Activated CD8-positive, alpha-beta memory T cell treated with anti-CD3 and anti-CD28 coated beads, Interleukin-2, amount 10 ng/mL, durations not matched to agents 7 days and 5 days (primary cell): ENCODE data around the gene SCART1. TPM values are rescaled to one million over a fixed set of nuclear protein-coding genes. Genes with fewer than 3 reads are reported as not detected.
"Not testable (repeated sequence)": the region's sequence is repeated elsewhere in the genome, so short reads cannot be mapped to it uniquely, and the experiment has no call there.

Experiments
- ATAC-seq: fragments of 150-1000 bp; cut with Tn5 transposase; one replicate; pipeline ENCODE4 v1.10.0; 2021; ENCODE audit warnings: moderate library complexity
- CTCF ChIA-PET: fragments of 350-600 bp; sonication (Branson Sonifier 250); formaldehyde crosslinking; loops from one replicate; lab custom pipeline; 2021; ENCODE audit warnings: antibody characterized with exemption; lab: Charles Lee
- DNase-seq: peaks from one replicate; pipeline ENCODE4 v3.0.0-alpha.2; 2020
- H3K27ac Mint-ChIP-seq: one replicate; pipeline ENCODE4 v1.8.0; 2021; ENCODE audit warnings: mild to moderate bottlenecking, mixed read lengths
- H3K27me3 Mint-ChIP-seq: one replicate; pipeline ENCODE4 v1.8.0; 2021; ENCODE audit warnings: mixed read lengths
- H3K36me3 Mint-ChIP-seq: one replicate; pipeline ENCODE4 v1.8.0; 2021; ENCODE audit warnings: mild to moderate bottlenecking, mixed read lengths
- H3K4me1 Mint-ChIP-seq: one replicate; pipeline ENCODE4 v1.8.0; 2021; ENCODE audit warnings: mixed read lengths
- H3K4me3 Mint-ChIP-seq: one replicate; pipeline ENCODE4 v1.8.0; 2021; ENCODE audit warnings: mild to moderate bottlenecking, moderate library complexity, mixed read lengths
- H3K9me3 Mint-ChIP-seq: one replicate; pipeline ENCODE4 v1.8.0; 2022; ENCODE audit warnings: low read depth, mixed read lengths
- total RNA-seq, 2 experiments: library from RNA; stranded (reverse); gene quantifications; one replicate each; pipeline ENCODE4 v1.2.3, GENCODE V29; 2021

SCART1 gene
- total RNA-seq, 2 experiments from 2014 or later: 0.82 to 4.8 TPM

DNA sequence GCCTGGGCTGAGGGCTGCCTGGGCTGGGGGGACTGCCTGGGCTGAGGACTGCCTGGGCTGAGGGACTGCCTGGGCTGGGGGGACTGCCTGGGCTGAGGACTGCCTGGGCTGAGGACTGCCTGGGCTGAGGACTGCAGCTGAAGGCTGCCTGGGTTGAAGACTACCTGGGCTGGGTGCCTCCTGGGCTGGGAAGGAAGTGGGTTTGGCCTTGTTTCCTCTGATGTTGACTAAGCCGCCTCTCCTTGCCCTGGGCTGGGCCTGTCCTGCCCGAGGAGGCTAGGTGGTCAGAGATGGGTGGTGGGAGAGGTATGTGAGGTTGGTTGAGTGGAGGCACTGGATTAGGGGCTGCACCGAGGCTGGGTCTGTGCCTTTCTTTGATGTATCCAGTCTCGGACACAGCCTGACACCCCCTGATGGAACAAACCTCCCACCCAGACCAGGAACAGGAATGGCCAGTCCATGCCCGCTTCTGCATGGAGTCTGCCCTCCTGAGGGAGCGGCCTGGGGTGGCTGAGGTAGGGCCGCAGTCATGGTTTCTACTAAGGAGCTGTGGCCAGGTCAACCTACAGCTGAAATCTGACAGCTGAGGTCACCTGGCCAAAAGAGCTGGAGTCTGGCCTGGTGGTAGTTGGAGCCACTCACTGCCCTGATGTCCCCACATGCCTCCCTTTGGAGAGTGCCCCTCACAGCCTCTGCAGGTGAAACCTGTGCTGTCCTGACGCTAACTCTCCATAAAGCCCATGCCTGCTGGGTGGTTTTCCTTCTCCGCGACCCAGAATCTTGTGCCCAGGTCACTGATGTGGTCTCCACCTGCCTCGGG, 22.3 kb downstream of the SCART1 start:
- CTCF ChIA-PET: interaction anchor here (0.7 to 2.0 kb wide), 3 partner anchors 38 to 146 kb away, joined by 3 to 11 read pairs (median 4); no protein-coding TSS in a partner anchor
- Mint-ChIP-seq H3K27me3 (peaks cover 4% of the 10 kb centered on the region), H3K4me1 (peaks cover 31% of the 10 kb centered on the region), H3K4me3 (no peak overlapping the region), H3K27ac (no peak overlapping the region), H3K36me3 (no peaks in the 10 kb centered on the region), H3K9me3 (no peaks in the 10 kb centered on the region)
- ATAC-seq: peak; percentile 95
- DNase-seq: peak; percentile 69

DNA sequence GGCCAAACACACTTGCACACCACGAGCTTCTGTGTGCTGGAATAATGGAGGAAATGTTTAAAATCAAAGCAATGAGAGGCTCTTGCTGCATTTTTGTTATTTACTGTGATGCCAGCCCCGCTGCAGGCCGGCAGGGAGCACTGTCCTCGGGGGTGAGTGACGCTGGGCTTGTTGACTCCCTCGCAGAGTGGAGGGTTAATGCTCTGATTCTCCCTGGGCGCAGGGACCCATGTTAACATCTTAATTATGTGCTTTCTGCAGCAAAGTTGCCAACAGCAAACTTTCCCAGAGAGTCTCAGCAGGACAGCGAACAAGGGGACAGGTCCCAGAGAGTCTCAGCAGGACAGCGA, 22.9 kb downstream of the SCART1 start:
- CTCF ChIA-PET: interaction anchor here (2.0 kb wide), 1 partner anchor 38 kb away, joined by 11 read pairs; no protein-coding TSS in a partner anchor
- H3K36me3 Mint-ChIP-seq: no peaks in the 10 kb centered on the region
- no peak overlapping the region for H3K27ac Mint-ChIP-seq
- H3K9me3 Mint-ChIP-seq: no peaks in the 10 kb centered on the region
- no peak overlapping the region for H3K4me3 Mint-ChIP-seq
- H3K27me3 Mint-ChIP-seq: peaks cover 4% of the 10 kb centered on the region
- ATAC-seq (no peak), DNase-seq (no peak)
- peaks cover 31% of the 10 kb centered on the region for H3K4me1 Mint-ChIP-seq

DNA sequence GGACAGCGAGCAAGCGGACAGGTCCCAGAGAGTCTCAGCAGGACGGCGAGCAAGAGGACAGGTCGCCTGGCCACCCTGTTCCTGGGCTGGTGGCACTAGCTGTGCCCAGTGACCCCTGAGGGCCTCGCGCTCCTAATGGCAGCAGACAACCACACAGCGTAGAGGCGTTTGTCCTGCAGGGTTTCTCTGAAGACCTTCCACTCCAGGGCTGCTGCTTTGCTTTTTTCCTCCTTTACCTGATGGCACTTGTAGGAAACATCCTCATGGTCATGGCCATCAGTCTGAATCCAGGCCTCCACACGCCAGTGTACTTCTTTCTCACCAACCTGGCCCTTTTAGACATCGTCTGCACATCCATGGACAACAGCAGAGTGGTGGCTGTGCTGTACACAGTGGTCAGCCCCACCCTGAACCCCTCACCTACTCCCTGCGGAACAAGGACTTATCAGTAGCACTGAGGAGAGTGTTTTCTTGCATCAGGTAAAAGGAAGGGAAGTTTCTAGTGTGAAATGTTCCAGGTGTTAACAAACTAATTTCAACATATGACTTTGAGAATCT, 27.4 kb downstream of the SCART1 start:
- CTCF ChIA-PET: no interaction called here
- Mint-ChIP-seq H3K36me3 (peaks cover 14% of the 10 kb centered on the region), H3K9me3 (peaks cover 18% of the 10 kb centered on the region), H3K27ac (no peak overlapping the region), H3K4me1 (peaks cover 2% of the 10 kb centered on the region), H3K27me3 (peaks cover 34% of the 10 kb centered on the region), H3K4me3 (no peak overlapping the region)
- ATAC-seq: no peak
- DNase-seq: no peak

DNA sequence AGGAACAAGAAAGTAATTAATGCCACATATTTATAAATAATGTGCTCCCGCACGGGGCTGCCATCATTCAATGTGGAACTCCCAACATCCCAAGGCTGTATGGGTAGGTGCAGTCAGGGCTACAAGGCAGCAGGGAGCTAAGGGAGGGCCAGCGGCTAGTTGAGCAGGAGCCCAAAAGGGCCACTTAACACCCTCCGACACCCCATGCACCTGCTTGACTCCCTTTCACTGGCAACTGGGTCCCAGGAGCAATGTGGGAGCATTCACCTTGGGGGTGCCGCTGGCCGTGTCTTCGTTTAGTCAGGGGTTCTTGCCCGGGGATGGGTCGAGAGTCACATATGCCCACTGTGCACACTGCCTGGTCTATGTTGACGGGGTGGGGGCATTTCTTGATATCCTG, 27.9 kb downstream of the SCART1 start:
- Mint-ChIP-seq H3K9me3 (peaks cover 19% of the 10 kb centered on the region), H3K27me3 (peaks cover 34% of the 10 kb centered on the region), H3K4me1 (no peaks in the 10 kb centered on the region), H3K4me3 (no peak overlapping the region), H3K27ac (no peak overlapping the region), H3K36me3 (peaks cover 15% of the 10 kb centered on the region)
- CTCF ChIA-PET: no interaction called here
- DNase-seq (no peak), ATAC-seq (no peak)

DNA sequence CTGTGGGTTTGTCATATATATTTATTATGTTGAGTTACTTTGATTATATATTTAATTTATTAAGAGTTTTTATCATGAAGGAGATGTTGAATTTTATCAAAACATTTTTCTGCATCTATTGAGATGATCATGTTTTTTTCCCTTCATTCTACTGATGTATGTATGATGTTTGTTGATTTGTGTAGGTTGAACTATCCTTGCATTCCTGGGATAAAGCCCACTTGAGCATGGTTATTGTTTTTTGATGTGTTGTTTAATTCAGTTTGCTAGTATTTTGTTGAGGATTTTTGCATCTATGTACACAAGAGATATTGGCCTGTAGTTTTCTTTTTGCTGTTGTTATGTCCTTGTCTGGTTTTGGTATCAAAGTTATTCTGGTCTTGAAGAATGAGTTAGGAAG, 31.1 kb downstream of the SCART1 start:
- ATAC-seq: no peak
- peaks cover 19% of the 10 kb centered on the region for H3K36me3 Mint-ChIP-seq
- DNase-seq: no peak
- no peak overlapping the region for H3K27ac Mint-ChIP-seq
- peaks cover 29% of the 10 kb centered on the region for H3K9me3 Mint-ChIP-seq
- CTCF ChIA-PET: interaction anchor here (1.2 to 1.8 kb wide), 2 partner anchors 46 kb away, joined by 3 to 4 read pairs; no protein-coding TSS in a partner anchor
- peaks cover 36% of the 10 kb centered on the region for H3K27me3 Mint-ChIP-seq
- H3K4me1 Mint-ChIP-seq: no peaks in the 10 kb centered on the region
- no peak overlapping the region for H3K4me3 Mint-ChIP-seq

DNA sequence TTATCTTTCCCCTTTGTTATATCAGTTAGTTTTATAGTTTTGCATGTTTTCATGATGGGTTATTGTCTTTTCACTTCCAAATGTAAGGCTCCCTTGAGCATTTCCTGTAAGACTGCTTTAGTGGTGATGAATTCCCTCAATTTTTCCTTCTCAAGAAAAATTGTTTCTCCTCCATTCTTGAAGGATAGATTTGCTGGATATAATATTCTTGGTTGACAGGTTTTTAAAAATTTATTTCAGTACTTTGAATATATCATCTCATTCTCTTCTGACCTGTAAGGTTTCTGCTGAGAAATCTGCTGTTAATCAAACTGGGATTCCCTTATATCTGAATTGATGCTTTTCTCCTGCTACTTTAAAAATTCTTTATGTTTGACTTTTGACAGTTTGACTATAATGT, 33.3 kb downstream of the SCART1 start:
- CTCF ChIA-PET: no interaction called here
- H3K27me3 Mint-ChIP-seq: peaks cover 36% of the 10 kb centered on the region

DNA sequence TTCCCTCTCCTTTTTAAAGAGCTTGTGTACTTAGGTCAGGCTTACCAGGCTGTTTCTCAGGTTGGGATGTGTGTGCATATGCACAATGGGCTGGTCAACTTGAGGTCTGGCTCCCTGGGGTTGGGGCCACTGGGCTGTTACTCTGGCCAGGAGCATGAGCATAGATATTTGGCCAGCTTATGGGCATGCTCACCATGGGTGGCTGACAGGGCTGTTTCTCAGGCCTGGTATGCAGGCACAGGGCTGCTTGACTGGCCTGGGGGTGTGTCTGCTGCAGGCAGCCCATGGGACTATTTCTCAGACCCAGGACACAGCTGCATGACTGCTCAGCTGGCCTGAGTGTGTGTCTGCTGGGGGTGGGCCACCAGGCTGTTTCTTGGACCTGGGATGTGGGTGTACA, 34.6 kb downstream of the SCART1 start:
- ATAC-seq (no peak), DNase-seq (no peak)
- peaks cover 28% of the 10 kb centered on the region for H3K9me3 Mint-ChIP-seq
- no peak overlapping the region for H3K27ac Mint-ChIP-seq
- peaks cover 19% of the 10 kb centered on the region for H3K36me3 Mint-ChIP-seq
- no peak overlapping the region for H3K4me3 Mint-ChIP-seq
- CTCF ChIA-PET: interaction anchor here (0.9 kb wide), 1 partner anchor 50 kb away, joined by 3 read pairs; no protein-coding TSS in a partner anchor
- H3K27me3 Mint-ChIP-seq: peaks cover 28% of the 10 kb centered on the region
- H3K4me1 Mint-ChIP-seq: peaks cover 2% of the 10 kb centered on the region

More for the DNA sequence above, 33.3 kb downstream of the SCART1 start:
- H3K27ac Mint-ChIP-seq: no peak overlapping the region
- H3K36me3 Mint-ChIP-seq: peaks cover 19% of the 10 kb centered on the region
- peaks cover 30% of the 10 kb centered on the region for H3K9me3 Mint-ChIP-seq
- no peak overlapping the region for H3K4me3 Mint-ChIP-seq
- no peak for ATAC-seq
- peaks cover 2% of the 10 kb centered on the region for H3K4me1 Mint-ChIP-seq
- DNase-seq: no peak

DNA sequence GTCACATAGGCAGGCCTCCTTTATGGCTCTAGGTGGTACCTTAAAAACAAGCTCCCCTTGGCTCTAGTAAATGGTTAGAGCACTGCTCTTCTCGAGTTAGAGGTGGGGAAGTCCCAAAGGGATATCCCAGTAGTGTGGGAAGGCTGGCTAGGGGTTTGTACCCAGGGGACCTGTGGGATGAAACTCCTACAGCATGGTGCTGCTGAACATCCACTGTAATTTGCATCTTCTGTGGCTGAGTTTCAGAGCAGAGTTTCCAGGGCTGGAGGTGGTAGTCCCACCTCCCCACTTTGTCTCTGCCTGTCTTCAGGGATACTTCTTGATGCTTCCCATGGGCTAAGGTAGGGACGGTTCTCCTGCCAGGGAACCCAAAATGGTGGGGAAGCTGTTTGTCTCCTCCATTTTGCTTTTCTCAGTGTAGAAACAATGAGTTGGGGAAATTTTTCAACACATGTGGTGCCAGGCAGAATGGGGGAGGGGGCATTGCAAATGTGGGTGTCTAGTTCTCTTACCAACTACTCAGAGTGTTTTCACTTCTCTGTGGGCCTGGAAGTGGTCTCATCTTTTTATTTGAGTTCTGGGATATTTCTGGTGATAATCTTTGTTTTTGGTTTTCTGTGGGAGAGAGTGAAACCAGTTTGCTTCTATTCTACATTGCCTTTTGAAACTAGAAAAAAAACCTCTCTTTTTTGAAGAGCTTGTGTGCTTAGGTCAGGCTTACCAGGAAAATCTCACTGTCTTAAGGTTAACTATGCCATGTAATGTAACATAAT, 36.3 kb downstream of the SCART1 start:
- CTCF ChIA-PET: no interaction called here
- Mint-ChIP-seq H3K27me3 (peaks cover 16% of the 10 kb centered on the region), H3K4me1 (peaks cover 2% of the 10 kb centered on the region), H3K36me3 (peaks cover 14% of the 10 kb centered on the region), H3K4me3 (no peak overlapping the region), H3K9me3 (peaks cover 23% of the 10 kb centered on the region), H3K27ac (no peak overlapping the region)
- ATAC-seq (no peak), DNase-seq (no peak)

DNA sequence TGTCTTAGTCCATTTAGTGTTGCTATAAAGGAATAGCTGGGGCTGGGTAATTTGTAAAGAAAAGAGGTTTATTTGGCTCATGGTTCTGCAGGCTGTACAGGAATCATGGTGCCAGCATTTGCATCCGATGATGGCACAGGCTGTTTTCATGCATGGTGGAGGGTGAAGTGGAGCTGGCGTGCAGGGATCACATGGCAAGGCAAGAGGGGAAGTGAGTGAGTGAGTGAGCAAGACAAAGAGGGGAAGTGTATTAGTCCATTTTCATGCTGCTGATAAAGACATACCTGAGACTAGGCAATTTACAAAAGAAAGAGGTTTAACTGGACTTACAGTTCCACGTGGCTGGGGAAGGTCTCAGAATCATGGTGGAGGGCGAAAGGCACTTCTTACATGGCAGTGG, 39.8 kb downstream of the SCART1 start:
- CTCF ChIA-PET, H3K36me3 Mint-ChIP-seq, H3K4me1 Mint-ChIP-seq, H3K4me3 Mint-ChIP-seq, ATAC-seq, H3K9me3 Mint-ChIP-seq, H3K27ac Mint-ChIP-seq, H3K27me3 Mint-ChIP-seq, DNase-seq: not testable (repeated sequence)

DNA sequence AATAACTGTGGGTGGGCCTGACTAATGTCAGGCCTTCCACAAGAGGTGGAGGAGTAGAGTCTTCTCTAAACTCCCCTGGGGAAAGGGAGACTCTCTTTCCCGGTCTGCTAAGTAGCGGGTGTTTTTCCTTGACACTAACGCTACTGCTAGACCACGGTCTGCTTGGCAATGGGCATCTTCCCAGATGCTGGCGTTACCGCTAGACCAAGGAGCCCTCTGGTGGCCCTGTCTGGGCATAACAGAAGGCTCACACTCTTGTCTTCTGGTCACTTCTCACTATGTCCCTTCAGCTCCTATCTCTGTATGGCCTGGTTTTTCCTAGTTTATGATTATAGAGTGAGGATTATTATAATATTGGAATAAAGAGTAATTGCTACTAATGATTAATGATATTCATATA, 43.6 kb downstream of the SCART1 start:
- CTCF ChIA-PET: interaction anchor here (1.2 to 2.6 kb wide), 3 partner anchors 59 to 168 kb away, joined by 3 to 12 read pairs (median 4); no protein-coding TSS in a partner anchor
- not testable (repeated sequence) for H3K9me3 Mint-ChIP-seq, H3K27me3 Mint-ChIP-seq, H3K36me3 Mint-ChIP-seq, H3K4me3 Mint-ChIP-seq, H3K4me1 Mint-ChIP-seq, DNase-seq, ATAC-seq, H3K27ac Mint-ChIP-seq

DNA sequence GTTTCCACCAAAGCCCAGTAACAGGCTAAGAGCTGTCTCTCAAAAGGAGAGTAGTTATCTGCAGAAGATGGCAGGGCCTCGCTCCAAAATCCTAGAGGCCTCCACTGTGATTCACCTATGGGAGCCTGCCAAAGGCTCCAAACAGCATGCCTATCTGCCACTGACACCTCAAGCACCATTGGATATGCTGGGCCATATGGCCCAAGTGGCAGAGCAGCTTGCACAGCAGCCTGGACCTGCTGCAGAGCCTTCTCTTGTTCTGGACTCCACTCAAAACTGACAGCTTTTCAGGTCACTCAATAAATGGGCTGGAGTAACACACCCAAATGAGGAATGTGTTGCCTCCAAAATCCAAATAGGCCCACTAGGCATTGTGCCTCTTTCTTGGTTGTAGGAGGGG, 45.4 kb downstream of the SCART1 start:
- H3K27me3 Mint-ChIP-seq, H3K4me1 Mint-ChIP-seq, H3K27ac Mint-ChIP-seq, DNase-seq, H3K9me3 Mint-ChIP-seq, H3K4me3 Mint-ChIP-seq, H3K36me3 Mint-ChIP-seq, ATAC-seq: not testable (repeated sequence)
- CTCF ChIA-PET: interaction anchor here (0.6 to 1.0 kb wide), 2 partner anchors 49 to 62 kb away, joined by 4 to 5 read pairs; no protein-coding TSS in a partner anchor

DNA sequence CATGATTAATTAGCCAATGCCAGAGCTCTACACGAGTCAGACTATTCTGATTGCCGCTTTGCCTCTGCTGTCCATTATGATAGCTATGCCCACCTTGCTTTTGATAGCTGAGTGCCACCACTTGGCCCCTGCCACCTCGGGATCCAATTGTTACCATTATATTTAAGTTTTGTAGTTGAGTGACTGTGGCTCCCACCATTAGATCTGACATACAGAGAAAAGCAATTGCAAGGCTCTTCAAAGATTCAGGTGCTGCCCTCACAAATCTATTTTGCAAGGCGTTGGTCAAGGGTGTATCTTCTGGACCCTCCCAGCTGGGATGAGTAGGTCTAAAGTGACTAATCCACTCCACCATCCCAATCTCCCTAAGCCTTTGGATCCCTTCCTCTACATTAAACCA, 47.2 kb downstream of the SCART1 start:
- DNase-seq, H3K4me1 Mint-ChIP-seq, H3K27ac Mint-ChIP-seq, H3K27me3 Mint-ChIP-seq, H3K36me3 Mint-ChIP-seq, ATAC-seq, H3K9me3 Mint-ChIP-seq, H3K4me3 Mint-ChIP-seq: not testable (repeated sequence)
- CTCF ChIA-PET: interaction anchor here (2.3 kb wide), 1 partner anchor 62 kb away, joined by 7 read pairs; no protein-coding TSS in a partner anchor

DNA sequence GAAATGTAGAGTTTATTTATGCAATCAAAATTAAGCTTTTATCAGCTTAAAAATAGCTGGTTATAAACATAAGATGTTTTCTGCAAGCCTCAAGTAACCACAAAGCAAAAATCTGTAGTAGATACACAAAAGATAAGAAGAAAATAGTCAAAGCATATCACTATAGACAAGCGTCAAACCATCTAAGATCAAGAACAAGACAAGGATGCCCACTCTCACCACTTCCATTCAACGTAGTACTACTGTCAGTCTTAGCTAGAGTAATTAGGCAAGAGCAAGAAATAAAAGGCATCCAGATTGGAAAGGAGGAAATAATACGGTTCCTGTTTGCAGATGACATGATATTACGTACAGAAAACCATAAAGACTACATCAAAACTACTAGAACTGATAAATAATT, 56.0 kb downstream of the SCART1 start:
- ATAC-seq: no peak
- Mint-ChIP-seq H3K36me3 (peaks cover 1% of the 10 kb centered on the region), H3K4me3 (no peak overlapping the region), H3K4me1 (no peaks in the 10 kb centered on the region), H3K27me3 (peaks cover 57% of the 10 kb centered on the region), H3K9me3 (no peaks in the 10 kb centered on the region), H3K27ac (no peak overlapping the region)
- DNase-seq: no peak
- CTCF ChIA-PET: interaction anchor here (0.8 to 1.3 kb wide), 2 partner anchors 17 to 71 kb away, joined by 3 read pairs; no protein-coding TSS in a partner anchor
